M059J (cell line): ENCODE measurements around the gene TMEM138. TPM values are rescaled to one million over a fixed set of nuclear protein-coding genes. Genes with fewer than 3 reads are reported as not detected.
"Not testable (repeated sequence)": the region's sequence is repeated elsewhere in the genome, so short reads cannot be mapped to it uniquely, and the experiment has no call there.

Source experiments
- DNase-seq: peaks from one replicate; pipeline ENCODE4 v3.0.0-alpha.2; 2012; ENCODE audit warnings: low read depth
- total RNA-seq: library from RNA; depleted of rRNA; stranded (reverse); fragments of >200 nt; shearing (Covaris generic); gene quantifications from 2 replicates; pipeline ENCODE4 v1.2.3, GENCODE V29; 2014

Gene TMEM138
- total RNA-seq, 1 experiment from 2014 or later = 44.4 TPM

DNA sequence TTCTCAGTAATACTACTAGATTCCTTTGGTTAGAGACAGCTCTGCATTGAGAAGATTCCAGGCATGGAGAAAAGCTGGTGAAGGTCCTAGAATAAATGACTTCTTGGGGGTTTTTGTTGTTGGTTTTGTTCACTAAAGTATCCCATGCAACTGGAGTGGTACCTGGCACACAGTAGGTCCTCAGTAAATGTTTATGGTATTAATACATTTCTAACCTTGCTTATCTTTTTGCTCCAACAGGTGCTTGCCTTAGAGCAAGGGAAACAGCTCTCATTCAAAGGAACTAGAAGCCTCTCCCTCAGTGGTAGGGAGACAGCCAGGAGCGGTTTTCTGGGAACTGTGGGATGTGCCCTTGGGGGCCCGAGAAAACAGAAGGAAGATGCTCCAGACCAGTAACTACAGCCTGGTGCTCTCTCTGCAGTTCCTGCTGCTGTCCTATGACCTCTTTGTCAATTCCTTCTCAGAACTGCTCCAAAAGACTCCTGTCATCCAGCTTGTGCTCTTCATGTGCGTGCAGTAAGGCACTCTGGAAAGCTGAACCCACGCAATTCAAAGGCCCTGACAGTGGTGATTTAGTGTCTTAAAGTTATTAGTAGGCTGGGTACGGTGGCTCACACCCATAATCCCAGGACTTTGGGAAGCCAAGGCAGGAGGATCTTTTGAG is 2.0 kb downstream of the TMEM138 start:
- DNase-seq = no peak

- DNase-seq = no peak
Measured at GRCh38 chr11:61367406-61367805, 5.2 kb downstream of the TMEM138 start.

GRCh38 chr11:61368646-61369045 is 6.5 kb downstream of the TMEM138 start:
- no peak for DNase-seq

GRCh38 chr11:61369372-61370348 is 7.5 kb downstream of the TMEM138 start:
- DNase-seq = peak; percentile 18

DNA sequence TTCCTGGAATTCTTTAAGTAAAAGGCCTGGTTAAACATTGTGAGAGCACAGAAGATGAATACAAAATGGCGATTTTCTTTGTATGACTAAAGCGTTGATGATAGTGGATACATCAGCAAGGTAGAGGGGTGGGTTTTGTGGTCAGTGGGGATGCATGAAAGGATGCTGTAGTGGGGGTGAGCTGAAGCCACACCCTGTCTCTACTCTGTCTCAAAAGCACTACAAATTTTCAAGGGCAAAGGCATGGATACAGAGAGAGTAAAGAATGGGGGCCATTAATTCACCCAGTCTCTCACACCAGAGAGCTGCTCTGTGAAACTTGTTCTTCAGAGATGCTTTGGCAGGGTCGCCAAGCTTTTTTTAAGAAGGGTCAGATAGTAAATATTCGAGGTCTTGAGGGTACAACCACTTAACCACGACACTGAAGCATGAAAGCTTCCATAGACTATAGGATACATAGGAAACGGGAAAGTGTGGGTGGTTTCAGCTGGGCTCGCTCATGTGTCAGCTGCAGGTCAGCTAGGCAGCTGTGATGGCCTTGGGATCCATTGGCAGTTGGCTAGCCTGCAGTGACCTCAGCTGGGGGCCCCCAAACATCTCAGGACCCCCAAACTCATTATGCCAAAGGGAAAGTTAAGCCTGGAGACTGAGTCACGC is 8.3 kb downstream of the TMEM138 start:
- DNase-seq = no peak

DNA sequence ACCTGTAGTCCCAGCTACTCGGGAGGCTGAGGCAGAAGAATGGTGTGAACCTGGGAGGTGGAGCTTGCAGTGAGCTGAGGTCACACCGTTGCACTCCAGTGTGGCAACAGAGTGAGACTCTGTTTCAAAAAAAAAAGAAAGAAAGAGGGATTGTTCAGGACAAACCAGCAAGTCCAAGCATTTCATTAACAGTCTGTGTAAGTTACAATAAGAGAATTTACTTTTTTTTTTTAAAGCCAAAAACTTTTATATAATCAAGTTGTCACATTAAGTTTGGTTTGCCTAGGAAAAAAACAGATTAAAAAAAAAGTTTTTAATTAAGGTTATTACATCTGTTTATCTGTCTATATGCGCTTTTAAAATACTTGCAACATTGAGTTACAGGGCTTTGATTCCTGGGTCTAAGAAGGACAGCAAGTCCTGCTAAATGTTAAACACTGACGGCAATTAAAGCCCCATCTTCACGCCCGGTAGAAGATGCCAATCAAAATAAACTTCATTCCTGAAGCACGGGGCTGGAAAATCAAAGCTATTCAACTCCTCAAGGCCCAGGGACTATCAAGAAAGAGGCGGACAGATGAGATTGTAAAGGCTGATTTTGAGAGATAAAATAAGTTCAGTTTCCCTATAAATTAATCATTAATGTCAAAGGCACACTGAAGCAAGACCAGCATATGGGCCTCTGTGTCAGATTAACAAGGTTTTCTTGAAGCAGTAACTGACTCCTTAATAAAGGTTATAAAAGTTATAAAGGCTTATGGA is 10.7 kb downstream of the TMEM138 start:
- DNase-seq = no peak

GRCh38 chr11:61375761-61376108 is 13.6 kb downstream of the TMEM138 start:
- no peak for DNase-seq

GRCh38 chr11:61377461-61378160 is 15.4 kb downstream of the TMEM138 start:
- peak; percentile 52 for DNase-seq

DNA sequence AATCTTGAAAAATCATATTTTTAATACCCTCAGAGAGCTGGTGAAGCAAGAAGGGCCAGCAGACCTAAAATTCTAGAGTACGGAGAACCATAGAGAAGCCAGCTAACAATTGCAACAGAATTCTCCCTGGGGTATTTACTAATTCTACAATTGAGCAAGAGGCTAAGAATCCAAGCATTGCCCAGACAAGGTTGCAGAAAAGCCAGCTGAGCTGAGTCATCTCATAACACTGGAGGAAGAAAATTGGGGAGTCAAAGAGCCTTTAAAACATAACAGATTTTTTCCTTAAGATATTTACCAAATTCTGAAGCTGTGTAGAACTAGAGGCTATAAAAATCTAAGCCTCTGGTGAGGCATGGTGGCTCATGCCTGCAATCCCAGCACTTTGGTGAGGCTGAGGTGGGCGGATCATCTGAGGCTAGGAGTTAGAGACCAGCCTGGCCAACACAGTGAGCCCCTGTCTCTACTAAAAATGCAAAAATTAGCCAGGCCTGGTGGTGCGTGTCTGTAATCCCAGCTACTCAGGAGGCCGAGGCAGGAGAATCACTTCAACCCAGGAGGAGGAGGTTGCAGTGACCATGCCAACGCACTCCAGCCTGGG is 16.6 kb downstream of the TMEM138 start:
- DNase-seq = peak; percentile 90

DNA sequence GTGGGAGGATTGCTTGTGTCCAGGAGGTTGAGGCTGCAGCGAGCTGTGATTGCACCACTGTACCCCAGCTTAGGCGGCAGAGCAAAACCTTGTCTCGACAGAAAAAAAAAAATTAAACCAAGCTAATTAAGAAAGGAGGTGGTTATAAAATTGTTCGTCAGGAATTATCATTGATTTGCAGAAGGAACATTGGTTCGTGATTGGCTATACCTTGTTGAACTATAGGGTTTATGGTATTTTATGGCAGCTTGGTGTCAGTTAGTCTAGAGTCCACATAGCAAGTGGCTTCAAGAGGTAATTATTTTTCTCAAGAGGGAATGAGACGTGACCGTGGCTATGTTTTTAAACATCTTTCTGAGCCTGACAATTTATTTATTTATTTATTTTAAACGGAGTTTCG is 18.7 kb downstream of the TMEM138 start:
- DNase-seq = no peak

DNA sequence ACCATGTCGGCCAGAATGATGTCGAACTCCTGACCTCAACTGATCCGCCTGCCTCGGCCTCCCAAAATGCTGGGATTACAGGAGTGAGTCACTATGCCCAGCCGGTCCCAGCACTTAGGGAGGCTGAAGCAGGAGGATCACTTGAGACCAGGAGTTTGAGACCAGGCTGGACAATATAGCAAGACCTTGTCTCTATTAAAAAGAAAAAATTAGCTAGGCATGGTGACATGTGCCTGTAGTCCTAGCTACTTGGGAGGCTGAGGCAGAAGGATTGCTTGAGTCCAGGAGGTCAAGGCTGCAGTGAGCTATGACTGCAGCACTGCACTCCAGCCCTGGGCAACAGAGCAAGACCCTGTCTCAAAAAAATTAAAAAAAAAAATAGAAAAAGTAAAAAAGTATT is 21.7 kb downstream of the TMEM138 start:
- not testable (repeated sequence) for DNase-seq

DNA sequence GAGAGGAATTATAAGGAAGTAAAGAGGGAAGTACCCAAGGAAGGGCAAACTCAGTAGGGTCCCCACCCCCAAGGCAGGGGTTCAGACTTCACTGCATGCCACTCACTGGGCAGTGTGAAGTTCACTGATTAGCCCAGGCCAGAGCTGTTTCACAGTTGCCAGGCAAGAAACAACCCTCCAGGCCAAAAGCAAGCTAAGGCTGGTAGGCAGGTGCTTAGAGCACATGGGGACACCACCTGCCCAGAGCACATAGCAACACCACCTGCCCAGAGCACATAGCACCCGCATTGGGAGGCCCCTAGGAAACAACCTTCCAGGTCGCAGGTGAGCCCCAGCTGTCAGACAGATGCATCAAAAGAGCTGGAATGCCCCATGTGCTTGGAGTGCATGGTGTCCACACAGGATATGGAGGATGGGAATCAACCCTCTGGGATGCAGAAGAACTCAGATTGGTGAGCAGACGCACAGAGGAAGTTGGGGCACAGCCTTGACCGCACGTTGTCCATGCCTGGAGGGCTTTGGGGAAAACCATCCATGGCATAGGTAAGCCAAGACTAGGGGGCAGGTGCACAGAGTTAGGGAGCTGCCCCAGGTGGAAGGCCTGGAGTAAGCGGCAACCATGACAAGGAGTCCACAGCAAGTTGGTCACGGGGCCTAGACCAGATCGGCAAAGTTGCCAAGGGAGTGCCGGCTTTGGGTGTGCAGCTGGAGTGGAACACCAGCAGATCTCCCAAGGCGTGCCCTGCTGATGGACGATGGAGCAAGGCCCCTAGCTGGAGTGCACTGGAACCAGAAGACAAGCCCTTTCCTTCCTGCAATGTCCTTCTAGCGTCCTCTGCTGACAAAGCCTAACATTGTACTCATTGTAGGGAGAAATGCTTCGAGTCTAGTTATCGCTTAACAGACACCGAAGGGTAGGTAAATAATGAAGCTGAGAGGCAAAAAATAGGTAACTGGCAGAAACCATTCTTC is 22.4 kb downstream of the TMEM138 start:
- peak; percentile 43 for DNase-seq

DNA sequence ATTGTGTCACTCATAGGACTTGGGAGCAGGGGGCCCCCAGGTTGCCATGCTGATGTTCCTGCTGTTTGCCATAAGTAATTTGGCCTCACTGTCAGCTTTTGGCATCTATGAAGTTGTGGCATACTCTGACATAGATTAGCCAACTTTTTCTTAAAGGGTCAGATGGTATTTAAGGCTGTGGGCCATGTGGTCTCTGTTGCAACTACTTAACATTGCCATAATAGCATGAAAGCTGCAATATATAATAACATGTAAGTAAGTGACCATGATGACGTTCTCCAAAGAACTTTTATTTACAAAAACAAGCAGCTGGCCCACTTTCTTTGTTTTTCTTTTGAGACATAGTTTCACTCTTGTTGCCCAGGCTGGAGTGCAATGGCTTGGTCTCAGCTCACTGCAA is 28.0 kb downstream of the TMEM138 start:
- no peak for DNase-seq

DNA sequence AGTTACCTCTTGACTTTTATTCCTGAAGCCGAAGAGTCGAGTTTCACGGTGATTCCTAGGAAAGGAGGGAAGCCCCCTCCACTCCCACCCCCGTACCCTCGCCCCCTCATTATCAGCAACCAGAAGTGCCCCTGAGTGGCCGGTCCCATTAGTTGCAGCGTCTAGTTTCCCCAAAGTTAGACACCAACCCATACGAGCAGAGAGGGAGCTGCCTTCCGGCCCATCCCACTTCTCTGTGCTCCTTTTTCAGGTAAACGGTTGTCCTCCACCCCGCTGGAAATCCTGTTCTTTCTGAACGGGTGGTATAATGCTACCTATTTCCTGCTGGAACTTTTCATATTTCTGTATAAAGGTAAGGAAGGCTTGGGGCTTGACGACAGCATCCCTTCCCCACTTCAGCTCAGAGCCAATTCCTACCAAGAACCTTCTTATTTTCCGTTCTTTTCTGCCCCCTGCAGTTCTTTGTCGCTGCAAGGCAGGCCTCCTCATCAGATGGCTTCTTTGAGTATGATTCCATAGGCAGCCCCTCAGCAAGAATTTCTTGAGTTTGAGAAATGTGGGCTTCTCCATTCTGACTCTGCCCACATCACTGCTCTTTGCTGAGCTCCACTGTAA is 30.9 kb downstream of the TMEM138 start:
- no peak for DNase-seq

- no peak for DNase-seq
Measured at GRCh38 chr11:61401173-61401572, 39.0 kb downstream of the TMEM138 start.

- no peak for DNase-seq
Measured at GRCh38 chr11:61401573-61401972, 39.4 kb downstream of the TMEM138 start.

- no peak for DNase-seq
Measured at GRCh38 chr11:61403658-61404057, 41.5 kb downstream of the TMEM138 start.

DNA sequence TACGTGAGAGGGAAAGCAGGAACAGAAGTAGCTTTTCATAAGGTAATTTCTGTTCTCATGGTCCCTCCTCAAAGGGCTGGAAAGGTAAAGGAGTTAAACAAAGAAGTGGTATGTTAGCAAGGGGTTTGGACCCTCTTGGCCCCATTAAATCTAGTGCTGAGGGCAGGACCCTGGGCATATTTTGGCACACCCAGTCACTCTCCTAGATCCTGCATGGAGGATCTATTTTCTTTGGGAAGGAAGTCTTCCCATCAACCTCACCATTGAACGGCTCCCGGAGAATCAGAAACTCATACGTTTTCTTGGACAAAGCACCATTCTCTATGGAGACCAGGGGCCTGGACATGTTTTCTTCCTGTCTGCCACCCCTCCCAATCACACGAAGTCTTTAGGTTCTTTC is 41.9 kb downstream of the TMEM138 start:
- no peak for DNase-seq

DNA sequence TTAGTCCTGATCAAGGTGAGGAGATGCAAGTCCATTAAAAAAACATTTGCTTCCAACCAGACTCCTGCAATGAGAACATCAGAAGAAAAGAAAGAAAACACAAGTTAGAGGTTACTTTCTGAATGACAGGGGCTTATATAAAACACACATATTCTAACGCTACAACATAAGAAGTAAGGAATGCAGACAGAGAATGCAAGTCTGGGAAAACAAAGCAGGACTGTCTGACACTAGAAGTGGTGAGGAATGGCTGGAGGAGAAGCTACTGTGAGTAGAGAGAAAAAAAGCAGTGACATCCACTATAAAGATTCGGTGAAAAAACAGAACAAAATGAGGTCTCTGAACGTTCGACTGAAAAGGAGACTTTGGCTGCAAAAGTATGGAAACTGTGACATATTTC is 42.5 kb downstream of the TMEM138 start:
- no peak for DNase-seq
